ENCODE data around the gene EXOC3L2.

The EXOC3L2 gene

GRCh38 chr19:45162608-45163143 is 82.5 kb downstream of the EXOC3L2 start:
- Histone ChIP-seq H3K4me1 (ENCODE audit: insufficient read depth, low read length) (peaks cover 16% of the 10 kb centered on the region; the same call in 1 of the 2 replicates), H3K36me3 (ENCODE audit: insufficient read depth, low read length) (no peaks in the 10 kb centered on the region), H3K9me3 (ENCODE audit: control insufficient read depth, insufficient read depth, low read length) (no peaks in the 10 kb centered on the region), H3K9ac (ENCODE audit: low read depth, low read length) (no peak overlapping the region)

Data from ES-I3 (cell line).